AG04450 (cell line): ENCODE data around the gene TRPV3. TPM values are rescaled to one million over a fixed set of nuclear protein-coding genes. Genes with fewer than 3 reads are reported as not detected.

Experiments used
- CTCF ChIA-PET: fragments of 300-600, 350-600 bp; formaldehyde crosslinking; extraction: SDS; loops from one replicate; lab custom pipeline; 2022; ENCODE audit warnings: antibody characterized with exemption, inconsistent platforms; lab: Charles Lee
- POLR2A ChIA-PET: fragments of 350-600 bp; formaldehyde crosslinking; extraction: SDS; loops from one replicate; lab custom pipeline; 2021; ENCODE audit warnings: antibody characterized with exemption, inconsistent platforms; lab: Yijun Ruan, JAX
- DNase-seq: peaks from one replicate; pipeline ENCODE4 v3.0.0-alpha.2; 2011; ENCODE audit warnings: low read depth, low spot score
- H3K27ac ChIP-seq: one replicate; pipeline ENCODE4 v1.5.1; 2012; ENCODE audit warnings: low read depth, low read length, control low read depth
- H3K27me3 ChIP-seq: one replicate; pipeline ENCODE4 v1.6.0; 2012; ENCODE audit warnings: low read length; ENCODE audit not compliant: control insufficient read depth, insufficient read depth
- H3K4me3 ChIP-seq: 2 replicates; pipeline ENCODE4 v1.5.1; 2011; ENCODE audit warnings: mild to moderate bottlenecking, low read depth, low read length, control low read depth
- H3K9me3 ChIP-seq: 2 replicates; pipeline ENCODE4 v1.5.1; 2012; ENCODE audit warnings: low read length; ENCODE audit not compliant: control insufficient read depth, insufficient read depth
- polyA plus RNA-seq: library from polyadenylated mRNA; depleted of rRNA; stranded (reverse); fragments of >200 nt; gene quantifications from 2 replicates; pipeline ENCODE4 v1.2.3, GENCODE V29; 2011
- TF ChIP-seq, protein P1 (sequence below): IDR thresholded peaks from 2 replicates; pipeline ENCODE4 v1.5.1; 2011; ENCODE audit warnings: low read depth, low read length, control low read depth, inconsistent platforms

TRPV3 gene
- polyA plus RNA-seq, 1 experiment = 0.24 TPM

GRCh38 chr17:3551189-3551588 lies 6.4 kb downstream of the TRPV3 start:
- TF ChIP-seq, protein P1, sequence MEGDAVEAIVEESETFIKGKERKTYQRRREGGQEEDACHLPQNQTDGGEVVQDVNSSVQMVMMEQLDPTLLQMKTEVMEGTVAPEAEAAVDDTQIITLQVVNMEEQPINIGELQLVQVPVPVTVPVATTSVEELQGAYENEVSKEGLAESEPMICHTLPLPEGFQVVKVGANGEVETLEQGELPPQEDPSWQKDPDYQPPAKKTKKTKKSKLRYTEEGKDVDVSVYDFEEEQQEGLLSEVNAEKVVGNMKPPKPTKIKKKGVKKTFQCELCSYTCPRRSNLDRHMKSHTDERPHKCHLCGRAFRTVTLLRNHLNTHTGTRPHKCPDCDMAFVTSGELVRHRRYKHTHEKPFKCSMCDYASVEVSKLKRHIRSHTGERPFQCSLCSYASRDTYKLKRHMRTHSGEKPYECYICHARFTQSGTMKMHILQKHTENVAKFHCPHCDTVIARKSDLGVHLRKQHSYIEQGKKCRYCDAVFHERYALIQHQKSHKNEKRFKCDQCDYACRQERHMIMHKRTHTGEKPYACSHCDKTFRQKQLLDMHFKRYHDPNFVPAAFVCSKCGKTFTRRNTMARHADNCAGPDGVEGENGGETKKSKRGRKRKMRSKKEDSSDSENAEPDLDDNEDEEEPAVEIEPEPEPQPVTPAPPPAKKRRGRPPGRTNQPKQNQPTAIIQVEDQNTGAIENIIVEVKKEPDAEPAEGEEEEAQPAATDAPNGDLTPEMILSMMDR = peak; percentile 12; the same call in 1 of the 2 replicates
- CTCF ChIA-PET = no interaction called here

GRCh38 chr17:3549610-3550162 lies 7.9 kb downstream of the TRPV3 start:
- Histone ChIP-seq H3K4me3 (no peak overlapping the region), H3K27me3 (peaks cover 3% of the 10 kb centered on the region), H3K9me3 (no peaks in the 10 kb centered on the region; the same call in 1 of the 2 replicates), H3K27ac (no peak overlapping the region)
- ChIA-PET CTCF (no interaction called here), POLR2A (no interaction called here)
- DNase-seq = no peak
- TF ChIP-seq, protein P1 = no peak

More at GRCh38 chr17:3551189-3551588, 6.4 kb downstream of the TRPV3 start:
- Histone ChIP-seq H3K9me3 (no peaks in the 10 kb centered on the region; the same call in 1 of the 2 replicates), H3K4me3 (no peak overlapping the region), H3K27ac (no peak overlapping the region), H3K27me3 (peaks cover 8% of the 10 kb centered on the region)
- DNase-seq = no peak
- POLR2A ChIA-PET = no interaction called here

DNA sequence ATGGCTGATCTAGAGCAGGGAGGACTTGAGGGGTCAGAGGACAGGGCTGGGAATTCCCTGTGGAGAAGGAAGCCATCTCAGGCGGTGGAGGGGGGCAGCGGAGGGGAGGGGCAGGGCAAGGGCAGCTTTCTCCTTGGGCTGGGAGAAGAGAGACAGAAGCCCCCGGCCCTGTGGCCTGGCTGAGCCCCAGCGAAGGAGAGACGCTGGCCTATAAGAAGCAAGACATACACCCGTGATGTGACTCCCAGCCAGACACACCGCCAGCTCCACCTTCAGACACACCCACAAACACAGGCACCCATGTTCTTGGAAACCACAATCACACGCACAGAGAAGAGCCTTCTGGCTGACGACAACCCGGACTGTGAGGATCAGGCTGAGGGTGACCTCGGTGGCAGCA lies 10.0 kb downstream of the TRPV3 start:
- TF ChIP-seq, protein P1 = no peak
- Histone ChIP-seq H3K9me3 (no peaks in the 10 kb centered on the region), H3K27me3 (peaks cover 12% of the 10 kb centered on the region), H3K4me3 (no peak overlapping the region), H3K27ac (no peak overlapping the region)
- ChIA-PET CTCF (interaction anchor here (2.1 kb wide), 1 partner anchor 12 kb away, joined by 5 read pairs; no protein-coding TSS in a partner anchor), POLR2A (no interaction called here)
- no peak for DNase-seq

- no peak overlapping the region for H3K4me3 ChIP-seq
- no peaks in the 10 kb centered on the region for H3K9me3 ChIP-seq
- TF ChIP-seq, protein P1 = no peak
- CTCF ChIA-PET = interaction anchor here (2.1 kb wide), 1 partner anchor 12 kb away, joined by 5 read pairs; no protein-coding TSS in a partner anchor
- no peak overlapping the region for H3K27ac ChIP-seq
- no peak for DNase-seq
- POLR2A ChIA-PET = no interaction called here
- H3K27me3 ChIP-seq = peaks cover 13% of the 10 kb centered on the region
Measured at GRCh38 chr17:3546997-3547396, 10.6 kb downstream of the TRPV3 start.

GRCh38 chr17:3546521-3546920 lies 11.1 kb downstream of the TRPV3 start:
- H3K27ac ChIP-seq = no peak overlapping the region
- no peak for DNase-seq
- TF ChIP-seq, protein P1 = no peak
- H3K9me3 ChIP-seq = no peaks in the 10 kb centered on the region
- no peak overlapping the region for H3K4me3 ChIP-seq
- H3K27me3 ChIP-seq = peaks cover 13% of the 10 kb centered on the region
- POLR2A ChIA-PET = no interaction called here
- CTCF ChIA-PET = no interaction called here
